Breast epithelium (tissue), 3 donors: Measurements from ENCODE around the gene LY86.

ENCODE experiments used
- POLR2A ChIP-seq: fragments of 450-650 bp; IDR thresholded peaks from one replicate; pipeline ENCODE4 v1.6.1; 2016; ENCODE audit warnings: antibody characterized with exemption, mild to moderate bottlenecking, moderate library complexity
- TF ChIP-seq, protein P1 (sequence below), 3 donors: fragments of 450-650 bp; IDR thresholded peaks; one replicate each; pipeline ENCODE4 v1.5.1; 2016 to 2017; ENCODE audit warnings: antibody characterized with exemption in 3 of 3, mild to moderate bottlenecking in 3 of 3, moderate library complexity in 3 of 3

DNA sequence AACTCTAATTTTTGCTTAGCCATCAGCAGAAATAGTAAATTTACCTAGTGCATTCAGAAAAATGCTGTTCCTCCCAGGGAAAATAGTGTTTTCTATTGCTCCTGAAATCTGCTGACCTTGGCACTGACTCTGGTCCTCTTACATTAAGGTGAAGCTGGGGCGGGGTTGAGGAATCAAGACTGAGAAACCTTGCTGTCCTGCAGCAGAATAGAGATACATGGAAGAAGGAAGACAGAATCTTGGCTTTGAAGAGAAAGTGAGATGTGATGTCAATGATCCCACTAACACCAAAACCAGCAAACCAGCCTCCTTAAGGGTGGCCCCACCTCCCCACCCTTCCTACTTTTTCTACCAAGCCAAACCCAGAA is 840 bp upstream of the LY86 start:
- TF ChIP-seq, protein P1, sequence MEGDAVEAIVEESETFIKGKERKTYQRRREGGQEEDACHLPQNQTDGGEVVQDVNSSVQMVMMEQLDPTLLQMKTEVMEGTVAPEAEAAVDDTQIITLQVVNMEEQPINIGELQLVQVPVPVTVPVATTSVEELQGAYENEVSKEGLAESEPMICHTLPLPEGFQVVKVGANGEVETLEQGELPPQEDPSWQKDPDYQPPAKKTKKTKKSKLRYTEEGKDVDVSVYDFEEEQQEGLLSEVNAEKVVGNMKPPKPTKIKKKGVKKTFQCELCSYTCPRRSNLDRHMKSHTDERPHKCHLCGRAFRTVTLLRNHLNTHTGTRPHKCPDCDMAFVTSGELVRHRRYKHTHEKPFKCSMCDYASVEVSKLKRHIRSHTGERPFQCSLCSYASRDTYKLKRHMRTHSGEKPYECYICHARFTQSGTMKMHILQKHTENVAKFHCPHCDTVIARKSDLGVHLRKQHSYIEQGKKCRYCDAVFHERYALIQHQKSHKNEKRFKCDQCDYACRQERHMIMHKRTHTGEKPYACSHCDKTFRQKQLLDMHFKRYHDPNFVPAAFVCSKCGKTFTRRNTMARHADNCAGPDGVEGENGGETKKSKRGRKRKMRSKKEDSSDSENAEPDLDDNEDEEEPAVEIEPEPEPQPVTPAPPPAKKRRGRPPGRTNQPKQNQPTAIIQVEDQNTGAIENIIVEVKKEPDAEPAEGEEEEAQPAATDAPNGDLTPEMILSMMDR (IDR thresholded peaks at IDR 0.05) = no peak
- TF ChIP-seq POLR2A = no peak
